ENCODE results near the gene FHIT. TPM values are rescaled to one million over a fixed set of nuclear protein-coding genes. Genes with fewer than 3 reads are reported as not detected.
"Not testable (repeated sequence)": the region's sequence is repeated elsewhere in the genome, so short reads cannot be mapped to it uniquely, and the experiment has no call there.

Gene FHIT
- total RNA-seq, 1 experiment from 2014 or later = 0.34 TPM

- DNase-seq (ENCODE audit: low read depth) = no peak
Observed at GRCh38 chr3:61114316-61114953, 136.8 kb downstream of the FHIT start.

GRCh38 chr3:61111825-61112224, 139.4 kb downstream of the FHIT start:
- DNase-seq (ENCODE audit: low read depth) = no peak

DNA sequence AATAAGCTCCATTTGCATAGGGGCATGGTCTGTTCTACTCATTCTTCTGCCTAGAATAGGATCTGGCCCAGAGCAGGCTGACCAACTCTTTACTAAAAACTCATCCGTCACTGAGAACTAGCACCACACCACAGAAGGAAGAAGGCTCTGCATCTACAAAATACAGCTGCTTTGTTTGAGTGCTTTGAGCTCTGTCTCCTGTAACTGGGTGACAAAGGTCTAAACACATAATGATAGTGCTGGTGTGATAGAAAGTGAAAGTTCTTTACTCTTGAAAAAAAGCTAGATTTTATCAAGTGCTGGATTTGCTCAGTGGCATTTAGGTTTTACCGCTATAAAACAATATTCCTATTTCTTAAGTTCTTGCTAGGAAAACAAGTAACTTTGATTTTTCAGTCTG, 140.7 kb downstream of the FHIT start:
- DNase-seq (ENCODE audit: low read depth) = no peak

- DNase-seq (ENCODE audit: low read depth) = no peak
Observed at GRCh38 chr3:61108247-61109019, 142.8 kb downstream of the FHIT start.

- DNase-seq (ENCODE audit: low read depth) = no peak
Observed at GRCh38 chr3:61094608-61095007, 156.6 kb downstream of the FHIT start.

DNA sequence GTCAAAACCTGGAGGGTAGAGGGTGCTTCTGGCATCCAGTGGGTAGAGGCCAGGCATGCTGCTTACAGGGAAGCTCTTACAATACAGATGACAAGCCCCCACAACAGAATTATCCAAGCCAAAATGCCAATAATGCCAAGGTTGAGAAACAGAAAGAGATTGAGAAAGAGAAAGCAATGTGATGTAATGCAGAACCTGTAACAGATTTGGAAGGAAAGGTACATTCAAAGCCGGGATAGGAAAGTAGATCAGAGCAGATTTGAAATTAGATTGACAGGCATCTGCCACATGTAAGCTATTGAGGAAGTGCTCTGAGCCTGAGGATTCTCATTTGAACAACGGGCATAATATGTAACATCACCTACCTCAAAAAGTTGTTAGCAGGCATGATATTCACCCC, 157.9 kb downstream of the FHIT start:
- no peak for DNase-seq (ENCODE audit: low read depth)

DNA sequence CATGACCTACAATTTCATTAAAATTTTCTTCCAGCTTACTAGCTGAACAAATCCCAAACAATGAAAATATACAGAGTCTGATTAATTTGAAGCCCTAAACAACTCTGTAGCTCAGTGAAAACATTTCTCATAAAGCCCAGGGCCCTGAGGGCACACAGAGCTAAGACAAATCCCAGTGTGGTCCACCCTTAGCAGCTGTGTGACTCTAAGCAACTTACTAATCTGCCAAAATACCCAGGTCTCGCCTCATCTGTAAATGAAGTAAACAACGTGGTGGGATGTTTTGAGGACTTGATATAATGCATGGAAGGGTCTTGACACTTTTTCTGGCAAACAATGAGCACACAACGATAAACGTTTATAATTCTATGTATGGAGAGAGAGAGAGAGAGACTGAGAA, 158.4 kb downstream of the FHIT start:
- DNase-seq (ENCODE audit: low read depth) = no peak

DNA sequence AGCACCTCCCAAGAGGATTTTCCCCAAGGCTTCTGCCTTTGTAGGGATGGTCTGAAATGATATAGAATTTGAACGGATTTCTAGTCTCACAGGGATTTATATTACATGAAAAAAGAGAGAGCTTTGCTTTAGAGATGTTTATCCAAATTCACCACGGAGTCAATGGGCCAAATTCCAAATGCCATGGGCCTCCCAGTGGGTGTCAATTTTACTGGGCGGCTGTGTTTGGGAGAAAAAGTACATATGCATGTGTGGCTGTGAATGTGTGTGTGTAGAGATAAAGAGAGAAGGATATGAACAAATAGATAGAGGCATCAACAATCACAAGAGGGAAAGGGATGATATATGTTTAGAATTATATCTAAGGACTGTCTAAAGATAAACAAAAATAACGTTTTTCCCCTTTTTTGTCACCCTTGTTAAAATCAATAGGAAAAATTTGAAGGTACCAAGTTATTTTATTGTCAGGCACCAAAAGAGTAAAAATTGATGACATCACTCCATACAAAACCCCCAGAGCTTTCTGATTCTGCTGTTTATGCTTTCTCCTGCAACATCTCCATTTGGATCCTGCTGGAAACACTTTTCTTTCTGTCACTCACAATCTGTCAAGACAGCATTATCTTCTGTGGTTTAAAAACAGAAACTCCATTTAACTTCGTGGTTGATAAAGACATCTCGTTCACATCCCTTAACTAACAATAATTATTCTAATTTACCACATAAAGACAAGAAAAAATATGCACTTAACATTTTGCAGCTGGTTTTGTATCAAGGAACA, 160.7 kb downstream of the FHIT start:
- DNase-seq (ENCODE audit: low read depth) = no peak

DNA sequence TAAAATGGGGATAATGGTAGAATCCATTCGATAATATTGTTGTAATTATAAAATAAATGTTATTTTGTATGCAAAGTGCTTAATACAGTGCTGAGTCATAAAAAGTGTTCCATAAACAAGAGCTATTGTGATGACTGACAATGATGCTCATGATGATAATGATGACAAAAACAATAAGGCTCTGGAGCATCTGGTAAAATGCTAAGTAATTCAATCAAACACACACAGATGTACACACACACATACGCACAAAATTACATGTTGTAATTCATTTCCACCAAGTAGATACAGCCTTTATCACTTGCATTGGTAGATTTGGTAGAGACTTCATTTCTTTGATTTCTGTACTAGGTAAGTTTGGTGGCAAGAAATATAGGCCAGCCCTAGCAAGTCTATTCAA, 163.8 kb downstream of the FHIT start:
- DNase-seq (ENCODE audit: low read depth) = no peak

DNA sequence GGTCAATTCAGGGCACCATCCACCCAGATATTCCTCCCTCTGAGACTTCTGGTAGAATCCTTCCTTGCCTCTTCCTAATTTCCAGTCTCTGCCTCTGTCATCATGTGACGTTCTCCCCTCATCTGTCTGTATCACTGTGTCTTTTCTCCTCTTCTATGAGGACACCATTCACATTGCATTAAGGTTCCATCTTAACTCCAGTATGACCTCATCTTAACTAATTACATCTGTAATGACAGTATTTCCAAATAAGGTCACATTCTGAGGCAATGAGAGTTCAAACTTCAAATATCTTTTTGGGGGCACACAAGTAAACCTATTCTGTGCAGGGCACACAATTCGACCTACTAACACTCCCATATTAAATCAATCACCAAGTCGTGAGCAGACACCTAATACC, 169.7 kb downstream of the FHIT start:
- no peak for DNase-seq (ENCODE audit: low read depth)

- no peak for DNase-seq (ENCODE audit: low read depth)
Observed at GRCh38 chr3:61080737-61081445, 170.4 kb downstream of the FHIT start.

DNA sequence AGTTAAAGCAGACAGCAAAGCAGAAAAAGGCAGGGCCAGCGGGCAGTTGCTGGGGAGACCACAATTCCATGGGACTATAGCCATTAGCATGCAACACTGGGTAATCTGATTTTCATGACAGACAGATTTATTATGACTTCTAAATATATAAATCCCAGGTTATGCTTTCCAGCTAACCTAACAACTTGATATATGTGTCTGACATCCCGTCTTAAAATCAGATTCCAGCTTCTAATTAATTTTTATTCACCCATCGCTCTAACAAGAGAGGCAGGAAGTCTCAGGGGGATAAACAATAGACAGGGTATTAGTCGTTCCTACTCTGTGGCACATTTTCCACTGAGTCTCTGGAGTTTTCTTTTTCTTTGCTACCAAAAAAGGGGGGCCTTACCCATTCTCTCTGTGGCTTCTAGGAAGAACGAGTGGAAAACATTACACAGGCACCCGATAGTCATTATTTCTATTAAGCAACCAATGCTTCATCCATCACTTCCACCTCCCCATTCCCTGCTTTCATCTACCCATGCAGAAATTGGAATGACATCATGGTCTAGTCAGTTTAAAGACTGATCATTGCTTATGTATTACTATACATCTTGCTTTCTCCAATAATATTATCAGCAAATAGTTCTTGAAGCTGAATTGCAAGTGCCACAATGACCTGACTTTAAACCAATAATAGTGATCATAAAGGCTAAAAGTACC, 173.1 kb downstream of the FHIT start:
- DNase-seq (ENCODE audit: low read depth) = no peak

- DNase-seq (ENCODE audit: low read depth) = no peak
Observed at GRCh38 chr3:61077551-61077950, 173.7 kb downstream of the FHIT start.

GRCh38 chr3:61074783-61075182, 176.5 kb downstream of the FHIT start:
- DNase-seq (ENCODE audit: low read depth) = no peak

GRCh38 chr3:61073566-61074165, 177.6 kb downstream of the FHIT start:
- no peak for DNase-seq (ENCODE audit: low read depth)

DNA sequence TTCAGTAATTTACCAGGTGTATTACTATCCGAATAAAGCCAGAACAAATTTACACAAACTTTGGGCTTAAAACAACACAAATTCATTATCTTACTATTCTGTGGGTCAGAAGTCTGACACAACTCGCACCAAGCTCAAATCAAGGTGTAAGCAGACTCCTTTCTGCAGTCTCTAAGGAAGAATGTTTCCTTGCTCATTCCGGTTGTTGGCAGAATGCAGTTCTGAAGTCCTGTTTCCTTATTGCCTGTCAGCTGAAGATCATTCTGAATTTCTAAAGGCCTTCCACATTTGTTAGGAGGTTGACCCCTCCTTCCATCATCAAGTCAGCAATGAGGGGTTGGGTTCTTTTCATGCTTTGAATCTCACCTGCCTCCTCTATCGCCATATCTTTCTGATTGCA, 183.2 kb downstream of the FHIT start:
- no peak for DNase-seq (ENCODE audit: low read depth)

- DNase-seq (ENCODE audit: low read depth) = no peak
Observed at GRCh38 chr3:61066800-61067199, 184.5 kb downstream of the FHIT start.

DNA sequence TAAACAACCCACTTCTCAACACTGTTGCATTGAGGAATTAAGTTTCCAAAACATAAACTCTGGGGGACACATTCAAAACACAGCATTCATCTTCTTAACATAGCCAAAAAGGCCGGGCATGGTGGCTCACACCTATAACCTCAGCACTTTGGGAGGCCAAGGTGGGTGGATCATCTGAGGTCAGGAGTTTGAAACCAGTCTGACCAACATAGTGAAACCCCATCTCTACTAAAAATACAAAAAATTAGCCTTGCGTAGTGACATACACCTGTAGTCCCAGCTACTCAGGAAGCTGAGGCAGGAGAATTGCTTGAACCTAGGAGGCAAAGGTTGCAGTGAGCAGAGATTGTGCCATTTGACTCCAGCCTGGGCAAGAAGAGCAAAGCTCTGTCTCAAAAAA, 185.0 kb downstream of the FHIT start:
- DNase-seq (ENCODE audit: low read depth) = not testable (repeated sequence)

GRCh38 chr3:61065451-61066011, 185.7 kb downstream of the FHIT start:
- DNase-seq (ENCODE audit: low read depth) = no peak

GRCh38 chr3:61061092-61061723, 190.0 kb downstream of the FHIT start:
- no peak for DNase-seq (ENCODE audit: low read depth)

All from LHCN-M2 (cell line).